Measurements from ENCODE around the gene IRF6. TPM values are rescaled to one million over a fixed set of nuclear protein-coding genes. Genes with fewer than 3 reads are reported as not detected.

IRF6 gene
- total RNA-seq, 1 donor from 2014 or later = 43.3 TPM

DNA sequence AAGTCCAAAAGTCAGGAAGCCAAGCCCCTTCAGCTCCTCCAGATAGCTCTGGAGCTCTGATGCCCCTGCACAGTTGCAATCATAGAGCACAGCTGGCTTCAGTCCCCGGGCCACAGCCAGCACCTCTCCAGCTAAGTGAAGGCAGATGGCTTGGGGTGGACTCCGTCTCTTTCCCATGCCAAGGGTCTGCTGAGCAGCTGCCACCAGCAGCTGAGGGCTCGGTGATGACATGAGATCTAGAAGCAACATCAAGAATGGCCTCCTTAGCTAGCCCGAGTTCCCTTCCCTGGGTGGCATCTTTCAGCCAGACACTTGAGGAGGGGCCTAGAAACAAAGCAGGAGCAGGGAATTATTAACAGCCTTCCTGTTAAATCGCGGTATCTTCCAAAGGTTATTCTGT is 22.6 kb downstream of the IRF6 start:
- peaks cover 7% of the 10 kb centered on the region for H3K36me3 ChIP-seq
- DNase-seq = no peak
- H3K27ac ChIP-seq (replicated peaks) = peak overlapping the region; percentile 89
- H3K4me3 ChIP-seq = peak overlapping the region; percentile 75
- no peaks in the 10 kb centered on the region for H3K9me3 ChIP-seq (replicated peaks)
- peaks cover 59% of the 10 kb centered on the region for H3K4me1 ChIP-seq
- TF ChIP-seq, protein P1, sequence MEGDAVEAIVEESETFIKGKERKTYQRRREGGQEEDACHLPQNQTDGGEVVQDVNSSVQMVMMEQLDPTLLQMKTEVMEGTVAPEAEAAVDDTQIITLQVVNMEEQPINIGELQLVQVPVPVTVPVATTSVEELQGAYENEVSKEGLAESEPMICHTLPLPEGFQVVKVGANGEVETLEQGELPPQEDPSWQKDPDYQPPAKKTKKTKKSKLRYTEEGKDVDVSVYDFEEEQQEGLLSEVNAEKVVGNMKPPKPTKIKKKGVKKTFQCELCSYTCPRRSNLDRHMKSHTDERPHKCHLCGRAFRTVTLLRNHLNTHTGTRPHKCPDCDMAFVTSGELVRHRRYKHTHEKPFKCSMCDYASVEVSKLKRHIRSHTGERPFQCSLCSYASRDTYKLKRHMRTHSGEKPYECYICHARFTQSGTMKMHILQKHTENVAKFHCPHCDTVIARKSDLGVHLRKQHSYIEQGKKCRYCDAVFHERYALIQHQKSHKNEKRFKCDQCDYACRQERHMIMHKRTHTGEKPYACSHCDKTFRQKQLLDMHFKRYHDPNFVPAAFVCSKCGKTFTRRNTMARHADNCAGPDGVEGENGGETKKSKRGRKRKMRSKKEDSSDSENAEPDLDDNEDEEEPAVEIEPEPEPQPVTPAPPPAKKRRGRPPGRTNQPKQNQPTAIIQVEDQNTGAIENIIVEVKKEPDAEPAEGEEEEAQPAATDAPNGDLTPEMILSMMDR (IDR thresholded peaks at IDR 0.05; ENCODE audit: borderline replicate concordance) = no peak
- intact Hi-C loops (cut with micrococcal nuclease) = no loop called here
- H3K27me3 ChIP-seq (ENCODE audit: low read depth) = no peaks in the 10 kb centered on the region

DNA sequence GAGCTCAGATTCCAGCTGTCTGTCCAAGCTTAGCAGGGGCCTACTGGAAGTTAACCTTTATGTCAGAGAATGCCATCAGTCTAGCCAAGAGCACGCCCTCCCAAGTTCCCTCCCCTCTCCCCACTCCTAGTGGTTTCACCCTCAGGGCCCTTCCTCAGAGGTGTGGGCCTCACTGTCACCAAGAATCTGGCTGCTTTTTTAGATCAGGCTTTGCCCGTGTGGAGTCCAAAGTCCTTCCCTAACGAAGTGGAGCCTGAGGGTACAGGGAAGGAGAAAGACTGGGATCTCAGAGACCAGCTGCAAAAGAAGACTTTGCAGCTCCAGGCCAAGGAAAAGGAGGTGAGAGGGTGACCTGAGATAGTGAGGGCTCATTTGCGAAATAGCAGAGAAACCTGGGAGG is 25.7 kb downstream of the IRF6 start:
- Histone ChIP-seq H3K4me3 (no peak overlapping the region), H3K9me3 (replicated peaks) (no peaks in the 10 kb centered on the region), H3K27ac (replicated peaks) (no peak overlapping the region), H3K4me1 (peaks cover 29% of the 10 kb centered on the region), H3K27me3 (ENCODE audit: low read depth) (no peaks in the 10 kb centered on the region), H3K36me3 (peaks cover 7% of the 10 kb centered on the region)
- intact Hi-C loops (cut with micrococcal nuclease) = no loop called here
- TF ChIP-seq, protein P1 (IDR thresholded peaks at IDR 0.05; ENCODE audit: borderline replicate concordance) = no peak
- DNase-seq = no peak

DNA sequence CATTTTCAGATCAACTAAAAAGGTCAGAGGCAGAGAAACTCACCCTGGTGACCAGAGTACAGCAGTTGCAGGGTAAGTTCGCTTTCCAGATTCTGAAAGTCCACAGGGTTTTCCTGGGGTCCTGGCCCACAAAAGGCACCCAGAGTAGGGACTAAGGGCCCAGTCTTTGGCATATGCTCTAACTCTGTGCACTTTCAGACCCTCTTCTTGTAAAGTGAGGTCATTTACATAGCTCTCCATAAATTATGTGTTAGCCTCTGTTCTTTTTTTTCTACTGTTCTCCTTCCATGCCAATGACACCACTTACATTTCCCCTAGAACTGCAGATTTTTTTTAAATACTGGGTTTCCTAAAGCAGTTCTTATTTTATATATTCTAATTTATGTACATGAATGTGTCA is 27.8 kb downstream of the IRF6 start:
- peaks cover 11% of the 10 kb centered on the region for H3K4me1 ChIP-seq
- intact Hi-C loops (cut with micrococcal nuclease) = no loop called here
- TF ChIP-seq, protein P1 (IDR thresholded peaks at IDR 0.05; ENCODE audit: borderline replicate concordance) = no peak
- DNase-seq = no peak
- no peaks in the 10 kb centered on the region for H3K27me3 ChIP-seq (ENCODE audit: low read depth)
- H3K4me3 ChIP-seq = no peak overlapping the region
- peaks cover 7% of the 10 kb centered on the region for H3K36me3 ChIP-seq
- no peaks in the 10 kb centered on the region for H3K9me3 ChIP-seq (replicated peaks)
- no peak overlapping the region for H3K27ac ChIP-seq (replicated peaks)

DNA sequence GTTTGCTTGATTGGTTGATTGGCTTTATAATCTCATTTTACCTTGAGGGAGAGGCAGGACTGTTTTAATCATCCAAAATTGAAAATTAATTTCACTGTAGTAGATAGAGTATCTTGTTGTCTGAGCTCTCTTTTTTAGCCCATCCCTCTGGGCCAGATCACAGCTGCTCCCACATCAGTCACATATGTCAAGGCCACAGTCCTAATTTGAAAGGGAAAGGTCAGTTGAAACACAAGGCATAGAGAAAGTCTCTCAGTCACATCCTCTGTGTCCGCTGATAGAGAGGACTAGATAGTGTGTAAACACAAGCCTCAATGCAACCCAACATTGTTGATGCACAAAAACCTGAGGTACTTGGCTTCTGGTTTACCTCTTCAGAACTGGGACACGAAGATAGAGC is 28.4 kb downstream of the IRF6 start:
- TF ChIP-seq, protein P1 (IDR thresholded peaks at IDR 0.05; ENCODE audit: borderline replicate concordance) = no peak
- intact Hi-C loops (cut with micrococcal nuclease) = no loop called here
- Histone ChIP-seq H3K27me3 (ENCODE audit: low read depth) (no peaks in the 10 kb centered on the region), H3K36me3 (peaks cover 7% of the 10 kb centered on the region), H3K27ac (replicated peaks) (no peak overlapping the region), H3K4me1 (peaks cover 6% of the 10 kb centered on the region), H3K4me3 (no peak overlapping the region), H3K9me3 (replicated peaks) (no peaks in the 10 kb centered on the region)
- DNase-seq = no peak

DNA sequence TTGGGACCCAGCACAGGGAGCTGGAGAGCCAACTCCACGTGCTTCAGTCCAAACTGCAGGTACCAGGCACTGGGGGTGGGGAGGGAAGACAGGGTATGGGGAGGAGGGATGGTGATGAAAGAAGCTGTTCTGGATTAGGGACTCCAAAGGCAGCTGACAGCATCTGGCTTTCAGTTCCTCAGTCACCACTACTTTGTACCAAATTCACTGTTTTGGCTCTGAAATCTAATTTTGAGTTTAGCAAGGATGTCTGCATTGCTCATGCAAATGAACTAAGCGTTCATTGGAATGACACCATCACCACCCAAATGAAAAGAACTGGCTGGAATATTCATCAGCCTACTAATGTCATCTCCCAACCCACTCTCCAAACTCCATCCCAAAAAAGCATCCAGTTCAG is 30.3 kb downstream of the IRF6 start:
- Histone ChIP-seq H3K4me1 (peaks cover 4% of the 10 kb centered on the region), H3K27me3 (ENCODE audit: low read depth) (no peaks in the 10 kb centered on the region), H3K27ac (replicated peaks) (no peak overlapping the region), H3K9me3 (replicated peaks) (no peaks in the 10 kb centered on the region), H3K4me3 (no peak overlapping the region), H3K36me3 (no peaks in the 10 kb centered on the region)
- TF ChIP-seq, protein P1 (IDR thresholded peaks at IDR 0.05; ENCODE audit: borderline replicate concordance) = no peak
- intact Hi-C loops (cut with micrococcal nuclease) = no loop called here
- no peak for DNase-seq

DNA sequence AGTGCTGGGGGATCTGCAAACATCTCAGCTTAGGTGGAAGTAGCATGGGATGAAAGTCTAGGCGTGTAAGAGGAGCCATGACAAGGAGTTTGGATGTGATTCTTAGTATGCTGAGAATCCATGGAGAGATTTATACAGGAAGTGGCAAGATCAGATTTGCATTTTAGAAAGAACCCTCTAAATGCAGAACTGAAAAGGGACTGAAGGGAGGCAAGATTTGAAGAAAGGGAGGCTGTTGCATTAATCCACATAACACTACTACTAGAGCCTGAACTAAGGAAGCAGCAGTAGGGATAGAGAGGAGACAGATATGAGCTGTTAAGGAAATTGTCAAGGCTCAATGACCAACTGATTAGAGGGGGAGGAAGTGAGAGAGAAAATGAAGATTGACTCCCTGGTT is 31.4 kb downstream of the IRF6 start:
- H3K36me3 ChIP-seq = no peaks in the 10 kb centered on the region
- TF ChIP-seq, protein P1 (IDR thresholded peaks at IDR 0.05; ENCODE audit: borderline replicate concordance) = no peak
- H3K9me3 ChIP-seq (replicated peaks) = no peaks in the 10 kb centered on the region
- H3K4me1 ChIP-seq = peaks cover 7% of the 10 kb centered on the region
- DNase-seq = no peak
- H3K4me3 ChIP-seq = no peak overlapping the region
- intact Hi-C loops (cut with micrococcal nuclease) = no loop called here
- H3K27ac ChIP-seq (replicated peaks) = no peak overlapping the region
- H3K27me3 ChIP-seq (ENCODE audit: low read depth) = no peaks in the 10 kb centered on the region
